HG03521 (cell line): ENCODE results near the gene GRIA4.
A peak's percentile ranks its signal among the peaks of the same experiment; 100 is the strongest.
"Not testable (repeated sequence)": the region's sequence is repeated elsewhere in the genome, so short reads cannot be mapped to it uniquely, and the experiment has no call there.

Experiments
- ATAC-seq: cut with Tn5 transposase; IDR thresholded peaks from one replicate; pipeline ENCODE4 v1.9.1; 2021; ENCODE audit warnings: mild to moderate bottlenecking, moderate library complexity; ENCODE audit not compliant: unreplicated experiment

GRIA4 gene

GRCh38 chr11:105785850-105786249, 176.0 kb downstream of the GRIA4 start:
- not testable (repeated sequence) for ATAC-seq

GRCh38 chr11:105786741-105787140, 176.9 kb downstream of the GRIA4 start:
- no peak for ATAC-seq

- ATAC-seq = no peak
These were observed 179.9 kb downstream of the GRIA4 start for GRCh38 chr11:105789579-105790420.

GRCh38 chr11:105790840-105791239, 181.0 kb downstream of the GRIA4 start:
- ATAC-seq = no peak

- ATAC-seq = no peak
These were observed 183.2 kb downstream of the GRIA4 start for GRCh38 chr11:105793092-105793491.

- no peak for ATAC-seq
These were observed 189.4 kb downstream of the GRIA4 start for GRCh38 chr11:105799263-105799662.

GRCh38 chr11:105799728-105800462, 190.0 kb downstream of the GRIA4 start:
- no peak for ATAC-seq

GRCh38 chr11:105802390-105802789, 192.5 kb downstream of the GRIA4 start:
- ATAC-seq = no peak

- no peak for ATAC-seq
These were observed 201.4 kb downstream of the GRIA4 start for GRCh38 chr11:105811242-105811641.

GRCh38 chr11:105821372-105821771, 211.5 kb downstream of the GRIA4 start:
- ATAC-seq = no peak

- no peak for ATAC-seq
These were observed 211.9 kb downstream of the GRIA4 start for GRCh38 chr11:105821781-105822180.

GRCh38 chr11:105823495-105824033, 213.7 kb downstream of the GRIA4 start:
- ATAC-seq = no peak

GRCh38 chr11:105824457-105825013, 214.7 kb downstream of the GRIA4 start:
- no peak for ATAC-seq

- no peak for ATAC-seq
These were observed 215.3 kb downstream of the GRIA4 start for GRCh38 chr11:105825141-105825540.

GRCh38 chr11:105827906-105828305, 218.0 kb downstream of the GRIA4 start:
- no peak for ATAC-seq

GRCh38 chr11:105829084-105829483, 219.2 kb downstream of the GRIA4 start:
- peak; percentile 92 for ATAC-seq

- no peak for ATAC-seq
These were observed 224.6 kb downstream of the GRIA4 start for GRCh38 chr11:105834461-105834860.

GRCh38 chr11:105838668-105839384, 229.0 kb downstream of the GRIA4 start:
- ATAC-seq = no peak

- no peak for ATAC-seq
These were observed 230.5 kb downstream of the GRIA4 start for GRCh38 chr11:105840391-105840790.

GRCh38 chr11:105852403-105852802, 242.5 kb downstream of the GRIA4 start:
- ATAC-seq = no peak

GRCh38 chr11:105854269-105854668, 244.4 kb downstream of the GRIA4 start:
- ATAC-seq = no peak
